HEK293 (cell line): Measurements from ENCODE around the gene SPPL2C.

Experiments used
- CTCF ChIP-seq: fragments of 450-650 bp; formaldehyde crosslinking; IDR thresholded peaks from 2 replicates; pipeline ENCODE4 v1.5.1; 2016; ENCODE audit warnings: missing biosample characterization, missing genetic modification characterization
- ELK4 ChIP-seq: IDR thresholded peaks from 2 replicates; pipeline ENCODE4 v1.6.1; 2011; ENCODE audit warnings: mild to moderate bottlenecking, low read depth, low read length, borderline replicate concordance
- INSM2 ChIP-seq: fragments of 450-650 bp; formaldehyde crosslinking; IDR thresholded peaks from 2 replicates; pipeline ENCODE4 v1.5.1; 2016; ENCODE audit warnings: missing biosample characterization, missing genetic modification characterization
- YY1 ChIP-seq: fragments of 450-650 bp; formaldehyde crosslinking; IDR thresholded peaks from 2 replicates; pipeline ENCODE4 v1.5.1; 2018; ENCODE audit warnings: missing biosample characterization, missing genetic modification characterization
- ZNF146 ChIP-seq: fragments of 450-650 bp; formaldehyde crosslinking; IDR thresholded peaks from 2 replicates; pipeline ENCODE4 v1.5.1; 2016; ENCODE audit warnings: missing biosample characterization, missing genetic modification characterization
- ZNF175 ChIP-seq: fragments of 450-650 bp; formaldehyde crosslinking; IDR thresholded peaks from 2 replicates; pipeline ENCODE4 v1.5.1; 2016; ENCODE audit warnings: missing biosample characterization, missing genetic modification characterization
- ZNF513 ChIP-seq: fragments of 450-650 bp; IDR thresholded peaks from 2 replicates; pipeline ENCODE4 v1.5.1; 2018; ENCODE audit warnings: missing biosample characterization, missing genetic modification characterization
- ZNF792 ChIP-seq: fragments of 450-650 bp; formaldehyde crosslinking; IDR thresholded peaks from 2 replicates; pipeline ENCODE4 v1.5.1; 2016; ENCODE audit warnings: missing biosample characterization, missing genetic modification characterization
- ZNF830 ChIP-seq: fragments of 450-650 bp; IDR thresholded peaks from 2 replicates; pipeline ENCODE4 v1.5.0; 2018; ENCODE audit warnings: missing biosample characterization, missing genetic modification characterization, low read depth, mild to moderate bottlenecking, moderate library complexity

GRCh38 chr17:45876539-45876938, 31.9 kb downstream of the SPPL2C start:
- TF ChIP-seq CTCF (tag by site-specific recombination) (no peak), ZNF175 (tag by site-specific recombination) (no peak), ZNF792 (tag by site-specific recombination) (no peak), ELK4 (no peak), ZNF513 (tag by site-specific recombination) (no peak), YY1 (no peak), ZNF146 (tag by site-specific recombination) (no peak), ZNF830 (tag by site-specific recombination) (no peak), INSM2 (tag by site-specific recombination) (no peak)
